OCI-M2 (cell line): ENCODE data around the gene TRAPPC2L.
"Not testable (repeated sequence)": the region's sequence is repeated elsewhere in the genome, so short reads cannot be mapped to it uniquely, and the experiment has no call there.

Experiments
- DNase-seq: peaks from one replicate; lab custom pipeline; 2025; ENCODE audit not compliant: unreplicated experiment; lab: John Stamatoyannopoulos, UW

The TRAPPC2L gene

DNA sequence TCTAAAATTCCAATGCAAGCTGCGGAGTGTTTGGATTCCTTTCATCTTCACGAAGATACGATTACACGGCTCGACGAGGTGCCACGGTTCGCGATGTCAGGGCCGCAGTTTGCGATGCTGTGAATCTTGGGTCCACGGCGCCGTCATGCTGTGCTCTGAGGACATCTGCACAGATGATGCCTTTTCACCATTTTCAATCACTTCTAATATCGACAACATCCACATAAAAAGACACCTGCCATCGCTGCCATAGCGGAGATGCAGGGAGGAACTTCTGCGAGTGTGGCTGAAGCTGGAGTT, 38.4 kb upstream of the TRAPPC2L start:
- no peak for DNase-seq

DNA sequence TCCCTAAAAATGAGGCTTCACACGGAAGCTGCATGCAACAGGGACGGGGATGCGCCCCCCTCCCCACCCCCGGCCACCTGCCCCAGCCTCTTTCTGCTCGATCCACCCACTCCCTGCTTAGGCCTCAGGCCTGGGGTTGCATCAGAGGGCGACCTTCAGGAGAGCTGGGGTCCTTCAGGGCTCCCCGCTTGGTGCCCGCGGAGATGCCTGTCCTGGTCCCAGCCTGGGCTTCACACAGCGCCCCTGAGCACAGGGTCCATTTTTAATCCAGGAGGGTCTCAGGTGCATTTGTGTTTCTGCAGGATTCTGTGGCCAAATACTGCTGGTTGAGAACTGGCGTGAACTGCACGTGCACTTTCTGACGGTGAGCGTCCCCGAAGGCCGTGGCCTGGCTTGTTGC, 37.8 kb upstream of the TRAPPC2L start:
- DNase-seq: no peak

DNA sequence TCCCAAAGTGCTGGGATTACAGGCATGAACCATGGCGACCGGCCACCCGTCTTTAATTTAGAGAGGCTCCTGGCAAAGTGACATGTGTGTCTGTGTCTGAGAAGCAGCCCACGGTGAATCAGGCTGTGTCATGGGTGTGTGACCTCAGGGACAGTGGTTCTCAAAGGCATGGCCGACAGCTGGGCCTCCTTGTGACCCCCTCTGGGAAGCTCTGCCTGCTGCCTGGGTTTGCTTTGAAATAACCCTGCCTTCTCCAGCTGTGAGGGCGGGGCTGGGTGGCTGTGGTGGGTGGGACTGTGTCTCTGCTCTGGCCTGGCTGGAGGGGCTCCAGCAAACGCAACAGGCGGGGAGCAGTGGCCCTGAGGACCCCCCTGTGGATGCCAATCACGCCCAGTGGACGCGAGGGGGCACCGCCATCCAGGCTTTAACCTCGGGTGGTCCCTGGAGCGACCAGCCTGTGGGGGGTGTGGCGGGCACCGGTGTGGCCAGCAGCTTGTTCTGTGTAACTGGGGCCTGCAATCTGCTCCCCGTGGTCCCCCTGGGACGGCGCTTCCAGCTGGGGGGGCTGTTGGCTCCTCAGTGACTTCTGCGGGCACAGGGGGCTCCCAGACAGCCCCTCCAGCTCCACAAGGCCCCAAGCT, 36.4 kb upstream of the TRAPPC2L start:
- DNase-seq: no peak

DNA sequence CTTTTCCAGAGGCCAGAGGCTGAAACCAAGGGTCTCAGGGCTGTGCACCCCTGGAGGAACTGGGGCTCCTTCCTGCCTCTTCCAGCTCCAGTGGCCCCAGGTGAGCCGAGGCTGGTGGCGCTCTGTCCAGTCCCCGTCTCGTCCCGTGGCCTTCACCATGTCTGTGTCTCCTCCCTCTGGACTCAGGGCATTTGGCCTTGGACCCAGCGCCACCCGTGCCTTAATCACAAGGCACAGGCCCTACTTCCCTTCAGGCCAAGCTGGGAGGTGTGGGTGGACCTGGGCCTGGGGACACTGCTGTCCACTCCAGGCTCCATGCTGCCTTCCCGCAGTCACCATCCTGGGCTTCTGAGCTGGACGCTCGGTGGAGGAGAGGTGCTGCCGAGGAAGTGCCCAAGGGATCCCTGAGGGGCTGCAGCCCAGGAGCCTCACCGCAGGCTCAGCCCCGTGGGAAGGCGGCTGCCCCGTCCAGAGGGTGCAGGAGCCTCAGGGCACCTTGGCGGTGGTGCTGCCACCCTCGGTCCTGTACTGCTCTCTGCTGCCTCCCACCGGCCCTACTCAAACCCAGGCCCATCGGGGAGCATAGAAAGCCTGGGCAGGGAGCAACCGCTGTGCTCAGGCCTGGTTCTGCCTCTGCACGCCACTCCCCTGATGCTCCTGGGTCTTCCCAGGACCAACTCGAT, 35.6 kb upstream of the TRAPPC2L start:
- no peak for DNase-seq

DNA sequence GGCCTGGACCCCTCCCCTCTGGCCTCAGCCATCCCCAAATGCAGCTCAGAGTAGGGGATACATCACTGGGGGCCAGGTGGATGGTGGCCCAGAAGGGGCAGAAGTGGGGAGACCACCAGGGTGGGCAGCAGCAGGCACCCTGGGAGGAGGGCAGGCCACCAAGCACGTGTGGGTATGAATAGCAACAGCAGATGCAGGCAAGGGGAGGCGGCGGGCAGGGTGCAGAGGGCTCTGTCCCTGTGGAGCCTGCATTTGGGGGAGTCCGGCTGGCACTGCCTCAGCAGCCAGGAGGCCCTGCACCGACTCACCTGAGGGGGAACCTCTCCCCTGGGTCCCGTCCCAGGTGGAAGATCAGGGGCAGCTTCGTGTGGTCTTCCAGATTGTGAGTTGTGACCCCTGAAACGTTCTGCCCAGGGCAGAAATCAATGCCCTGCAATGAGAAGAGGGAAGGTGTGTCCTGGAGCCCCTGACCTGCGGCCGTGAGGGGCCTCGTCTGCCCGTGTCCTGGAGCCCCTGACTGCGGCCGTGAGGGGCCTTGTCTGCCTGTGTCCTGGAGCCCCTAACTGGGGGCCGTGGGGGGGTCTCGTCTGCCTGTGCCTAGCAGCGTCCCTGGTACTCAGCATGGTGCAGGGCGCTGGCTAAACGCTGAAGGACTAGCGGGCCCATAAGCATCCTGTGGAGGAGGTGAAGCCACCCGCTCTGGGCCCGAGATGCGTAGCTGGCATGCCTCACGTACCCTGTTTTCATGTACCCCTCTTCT, 34.5 kb upstream of the TRAPPC2L start:
- DNase-seq: no peak

DNA sequence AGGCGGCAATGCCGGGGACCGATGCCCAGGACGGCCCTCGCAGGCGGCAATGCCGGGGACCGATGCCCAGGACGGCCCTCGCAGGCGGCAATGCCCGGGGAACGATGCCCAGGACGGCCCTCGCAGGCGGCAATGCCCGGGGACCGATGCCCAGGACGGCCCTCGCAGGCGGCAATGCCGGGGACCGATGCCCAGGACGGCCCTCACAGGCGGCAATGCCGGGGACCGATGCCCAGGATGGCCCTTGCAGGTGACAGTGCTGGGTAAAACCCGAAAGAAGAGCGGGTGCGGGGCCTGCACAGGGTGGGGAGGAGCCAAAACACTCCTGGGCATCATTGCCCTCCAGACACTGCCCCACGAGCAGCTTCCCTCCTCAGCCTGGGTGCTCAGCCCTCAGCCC, 33.3 kb upstream of the TRAPPC2L start:
- DNase-seq: not testable (repeated sequence)

DNA sequence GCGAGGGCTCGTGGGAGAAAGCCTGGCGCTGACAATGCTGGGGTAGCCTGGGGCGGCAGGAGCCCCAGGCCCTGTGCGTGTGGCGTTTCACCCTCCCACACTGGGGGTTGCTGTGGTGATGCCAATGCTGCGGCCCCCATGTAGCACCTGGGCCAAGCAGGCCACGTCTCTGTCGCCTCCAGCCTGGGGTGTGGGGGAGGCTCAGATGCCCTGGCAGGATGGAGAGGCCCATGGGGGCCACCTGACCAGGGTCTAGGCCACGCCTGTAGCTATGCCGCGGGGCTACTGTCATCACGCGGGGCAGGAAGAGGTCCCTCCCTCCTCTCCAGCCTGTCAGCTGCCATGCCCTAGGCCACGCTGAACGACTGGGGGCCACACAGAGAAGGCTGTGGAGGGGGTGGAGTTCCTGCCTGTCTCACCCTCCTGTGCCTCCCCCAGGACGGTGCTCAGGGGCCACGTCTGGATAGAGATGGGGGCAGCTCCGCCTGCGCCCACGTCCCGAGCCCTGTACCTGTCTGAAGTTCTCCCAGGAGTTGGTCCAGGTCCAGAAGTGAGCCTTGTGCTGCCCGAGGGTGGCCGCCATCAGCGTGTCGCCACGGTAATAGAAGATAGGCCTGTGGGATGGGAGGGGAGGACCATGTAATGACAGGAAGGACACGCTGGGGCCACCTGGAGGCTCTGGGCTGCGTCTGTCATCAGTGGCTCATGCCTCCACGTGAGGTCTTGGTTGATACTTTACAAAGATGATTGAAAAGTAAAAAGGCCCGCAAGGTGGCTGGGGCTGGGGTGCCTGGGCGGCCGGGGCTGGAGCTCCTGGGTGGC, 32.5 kb upstream of the TRAPPC2L start:
- DNase-seq: no peak

DNA sequence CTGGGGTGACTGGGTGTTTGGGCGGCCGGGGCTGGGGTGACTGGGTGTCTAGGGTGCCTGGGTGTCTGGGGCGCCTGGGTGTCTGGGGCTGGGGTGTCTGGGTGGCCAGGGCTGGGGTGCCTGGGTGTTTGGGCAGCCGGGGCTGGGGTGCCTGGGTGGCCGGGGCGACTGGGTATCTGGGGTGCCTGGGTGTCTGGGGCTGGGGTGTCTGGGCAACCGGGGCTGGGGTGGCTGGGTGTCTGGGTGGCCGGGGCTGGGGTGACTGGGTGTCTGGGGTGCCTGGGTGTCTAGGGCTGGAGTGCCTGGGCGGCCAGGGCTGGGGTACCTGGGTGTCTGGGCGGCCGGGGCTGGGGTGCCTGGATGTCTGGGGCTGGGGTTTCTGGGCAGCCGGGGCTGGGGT, 31.8 kb upstream of the TRAPPC2L start:
- no peak for DNase-seq

DNA sequence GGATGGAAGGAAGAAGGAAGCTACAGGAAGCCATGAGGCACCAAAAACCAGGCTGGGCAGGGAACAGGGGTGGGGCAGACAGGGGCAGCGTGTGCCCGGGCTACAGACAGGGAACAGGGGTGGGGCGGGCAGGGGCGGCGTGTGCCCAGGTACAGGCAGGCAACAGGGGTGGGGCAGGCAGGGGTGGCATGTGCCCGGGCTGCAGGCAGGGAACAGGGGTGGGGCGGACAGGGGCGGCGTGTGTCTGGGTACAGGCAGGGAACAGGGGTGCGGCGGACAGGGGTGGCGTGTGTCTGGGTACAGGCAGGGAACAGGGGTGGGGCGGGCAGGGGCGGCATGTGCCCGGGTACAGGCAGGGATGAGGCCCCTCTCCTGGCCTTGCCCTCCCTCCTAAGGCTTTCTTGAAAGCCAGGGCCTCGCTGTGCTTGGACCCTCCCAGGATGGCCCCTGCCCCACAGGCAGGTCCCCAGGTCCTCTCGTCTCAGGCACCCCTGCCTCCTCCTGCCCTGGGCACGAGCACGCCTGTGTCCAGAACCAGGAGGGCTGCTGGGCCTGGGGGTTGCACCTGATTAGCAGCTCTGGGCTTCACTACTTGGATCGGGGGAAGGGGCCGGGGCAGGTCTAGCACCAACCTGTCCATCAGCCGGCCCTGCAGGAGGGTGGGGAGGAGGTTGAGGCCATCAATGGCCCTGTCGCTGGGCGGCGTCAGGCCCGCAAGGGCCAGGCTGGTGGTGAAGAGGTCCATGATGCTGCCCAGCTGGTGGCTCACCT, 30.7 kb upstream of the TRAPPC2L start:
- DNase-seq: no peak

DNA sequence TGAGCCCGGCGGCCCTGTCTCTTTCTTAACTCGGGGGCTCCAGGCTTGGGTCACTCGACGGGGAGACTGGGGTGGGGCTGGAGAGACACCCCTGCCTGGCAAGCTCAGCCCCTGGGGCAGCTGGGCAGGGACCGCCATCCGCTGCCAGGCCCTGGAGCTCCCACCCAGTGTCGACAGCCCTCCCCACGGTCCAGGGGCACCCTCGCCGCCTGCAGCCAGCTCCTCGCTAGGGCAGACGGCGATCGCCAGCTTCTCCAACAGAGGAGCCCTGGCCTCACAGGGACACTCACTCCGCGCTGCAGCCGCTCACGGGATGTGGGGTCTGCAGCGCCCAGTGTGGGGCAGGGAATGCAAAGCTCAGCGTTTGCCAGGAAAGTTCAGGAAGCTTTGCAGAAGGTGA, 29.2 kb upstream of the TRAPPC2L start:
- no peak for DNase-seq

DNA sequence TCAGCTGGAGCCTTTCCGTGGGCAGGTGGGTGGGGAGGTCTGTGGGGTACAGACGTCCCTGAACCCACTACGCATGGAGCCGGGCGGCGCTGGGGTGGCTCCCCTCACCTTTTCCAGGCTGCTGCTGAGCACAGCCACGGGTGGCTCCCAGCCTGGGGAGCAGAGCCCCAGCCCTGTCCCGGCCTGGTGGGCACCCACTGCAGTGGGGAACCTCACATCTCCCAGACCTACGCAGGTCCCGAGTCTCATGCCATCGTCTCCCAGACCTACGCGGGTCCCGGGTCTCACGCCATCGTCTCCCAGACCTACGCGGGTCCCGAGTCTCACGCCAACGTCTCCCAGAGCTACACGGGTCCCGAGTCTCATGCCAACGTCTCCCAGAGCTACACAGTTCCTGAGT, 28.2 kb upstream of the TRAPPC2L start:
- no peak for DNase-seq

DNA sequence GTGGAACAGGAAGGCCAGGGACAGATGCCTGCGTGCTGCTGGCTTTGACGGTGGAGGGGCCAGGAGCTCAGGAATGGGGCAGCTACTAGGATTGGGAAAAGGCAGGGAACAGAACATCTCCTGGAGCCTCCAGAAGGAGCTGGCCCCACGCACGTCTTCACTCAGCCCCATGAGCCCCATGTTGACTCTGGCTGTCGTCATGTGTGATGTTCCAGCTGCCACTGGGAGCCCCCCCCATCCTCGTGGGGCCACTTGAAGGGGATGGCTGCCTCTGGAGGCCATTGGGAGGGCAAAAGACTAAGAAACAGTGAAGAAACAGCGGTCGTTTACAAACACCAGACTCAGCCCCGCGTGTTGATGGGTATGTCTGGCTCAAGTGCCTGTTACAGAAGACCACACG, 26.7 kb upstream of the TRAPPC2L start:
- DNase-seq: no peak

DNA sequence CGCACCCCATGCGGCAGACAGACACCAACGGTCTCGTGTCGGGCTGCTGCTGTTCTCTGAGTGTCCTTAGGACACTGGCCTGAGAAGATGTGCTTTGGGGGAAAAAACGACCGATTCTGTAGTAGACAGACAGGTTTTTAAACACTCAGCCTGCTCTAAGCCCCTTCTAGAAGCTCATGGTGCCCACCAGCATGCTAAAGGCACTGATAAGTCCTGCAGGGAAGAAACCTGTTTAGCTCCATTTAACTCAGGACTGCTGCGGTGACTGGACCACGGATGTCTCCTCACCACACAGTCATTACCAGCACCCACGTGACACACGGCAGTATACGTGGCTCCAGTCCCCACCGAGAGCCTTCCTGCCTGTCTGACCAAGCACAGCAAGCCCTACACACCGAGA, 26.1 kb upstream of the TRAPPC2L start:
- no peak for DNase-seq

DNA sequence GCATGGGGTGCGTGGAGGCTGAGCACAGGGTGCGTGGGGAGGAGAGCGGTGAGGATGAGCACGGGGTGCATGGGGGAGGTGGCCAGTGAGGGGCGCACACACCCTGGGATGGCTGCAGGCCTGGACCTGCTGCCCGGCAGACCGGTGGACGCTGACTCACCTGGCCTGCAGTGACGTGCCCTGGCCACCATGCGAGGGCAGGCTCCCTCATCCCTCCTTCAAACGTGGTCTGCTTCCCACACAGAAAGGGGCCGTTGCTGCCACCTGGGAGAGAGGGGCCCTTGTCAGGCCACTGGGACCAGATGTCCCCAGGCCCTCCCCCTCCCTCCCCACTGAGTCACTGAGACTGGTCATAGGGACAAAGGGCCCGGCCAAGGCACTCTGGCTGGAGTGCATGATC, 25.1 kb upstream of the TRAPPC2L start:
- DNase-seq: no peak

DNA sequence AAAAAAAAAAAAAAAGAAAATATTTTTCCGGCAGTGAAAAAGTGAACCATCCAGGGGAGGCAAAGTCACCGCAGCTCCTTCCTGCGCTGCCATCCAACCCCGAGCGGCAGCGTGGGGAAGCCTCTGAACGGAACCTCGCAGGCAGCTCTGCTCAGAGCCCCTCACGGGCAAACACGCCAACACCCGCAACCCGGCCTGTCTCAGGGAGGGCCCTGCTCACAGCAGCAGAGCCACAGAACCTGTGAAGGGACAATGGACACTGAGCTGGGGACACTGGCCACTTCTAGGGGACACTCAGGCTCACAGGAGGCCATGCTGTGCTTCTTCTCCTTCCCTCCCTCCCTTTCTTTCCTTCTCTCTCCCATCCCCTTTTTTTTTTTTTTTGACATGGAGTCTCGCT, 23.8 kb upstream of the TRAPPC2L start:
- DNase-seq: no peak

DNA sequence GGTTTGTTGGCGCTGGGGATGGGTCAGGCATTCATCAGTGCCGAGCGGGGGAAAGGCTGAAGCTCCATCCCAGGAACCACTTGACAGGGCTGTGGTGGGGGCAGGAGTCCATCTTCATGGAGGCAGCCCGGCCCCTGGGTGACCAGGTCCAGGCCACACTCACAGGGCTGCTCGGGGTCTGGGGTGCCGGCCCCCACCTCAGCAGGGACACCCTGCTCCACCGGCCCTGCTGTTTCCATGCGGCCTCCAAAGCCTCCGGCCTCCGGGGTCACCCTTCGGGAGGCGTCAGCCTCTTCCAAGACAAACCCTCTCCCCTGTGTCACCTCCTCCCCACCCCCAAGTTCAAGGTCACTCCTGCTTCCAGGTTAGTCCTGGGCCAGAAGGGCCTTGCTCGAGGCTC, 22.3 kb upstream of the TRAPPC2L start:
- no peak for DNase-seq

DNA sequence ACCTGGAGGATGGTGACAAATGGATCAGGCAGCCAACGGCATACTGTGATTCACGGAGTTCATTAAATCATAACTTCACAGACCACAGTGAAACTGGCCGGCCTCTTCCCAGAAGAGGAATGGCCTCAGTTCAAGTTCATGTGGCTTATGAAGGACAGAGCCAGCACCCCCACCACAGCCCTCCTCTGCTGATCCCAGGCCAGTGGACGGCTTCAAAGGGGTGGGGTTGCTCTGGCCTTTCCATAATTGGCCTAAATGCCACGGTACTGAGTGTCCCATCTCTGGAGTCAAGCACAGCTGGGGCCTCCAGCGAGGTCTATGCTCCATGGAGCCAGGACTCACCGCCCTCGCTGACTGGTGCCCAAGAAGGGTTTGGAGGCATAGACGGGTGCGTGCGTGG, 21.5 kb upstream of the TRAPPC2L start:
- no peak for DNase-seq

DNA sequence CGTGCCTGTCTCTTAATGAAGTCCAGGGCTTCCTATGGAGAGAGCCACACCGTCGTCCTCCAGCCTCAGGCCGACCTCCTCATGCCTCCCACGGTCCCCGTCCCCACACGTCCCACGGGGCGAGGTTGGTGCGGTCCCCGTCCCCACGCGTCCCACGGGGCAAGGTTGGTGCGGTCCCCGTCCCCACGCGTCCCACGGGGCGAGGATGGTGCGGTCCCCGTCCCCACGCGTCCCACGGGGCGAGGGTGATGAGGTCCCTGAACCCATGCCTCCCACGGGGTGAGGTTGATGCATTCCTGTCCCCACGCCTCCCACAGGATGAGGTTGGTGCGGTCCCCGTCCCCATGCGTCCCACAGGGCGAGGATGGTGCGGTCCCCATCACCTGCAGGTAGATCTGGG, 21.1 kb upstream of the TRAPPC2L start:
- DNase-seq: no peak

DNA sequence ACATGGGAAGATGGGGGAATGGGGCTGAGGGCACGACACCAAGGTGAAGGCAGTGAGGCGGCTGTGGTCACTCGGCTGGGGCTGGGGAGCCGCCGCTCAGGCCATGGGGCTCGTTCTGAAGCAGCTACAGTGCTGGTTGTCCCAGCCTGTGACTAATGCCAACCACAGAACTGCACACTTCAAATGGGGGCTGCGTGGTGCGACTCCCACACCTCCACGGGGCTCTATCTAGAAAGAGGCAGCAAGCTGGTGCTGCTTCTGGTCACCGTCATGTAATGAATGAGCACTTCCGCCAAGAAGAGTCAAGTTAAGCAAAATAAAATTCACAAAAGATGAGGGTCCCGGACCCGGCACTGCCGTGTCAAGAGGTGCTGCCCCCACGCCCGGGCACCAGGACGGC, 20.1 kb upstream of the TRAPPC2L start:
- no peak for DNase-seq

DNA sequence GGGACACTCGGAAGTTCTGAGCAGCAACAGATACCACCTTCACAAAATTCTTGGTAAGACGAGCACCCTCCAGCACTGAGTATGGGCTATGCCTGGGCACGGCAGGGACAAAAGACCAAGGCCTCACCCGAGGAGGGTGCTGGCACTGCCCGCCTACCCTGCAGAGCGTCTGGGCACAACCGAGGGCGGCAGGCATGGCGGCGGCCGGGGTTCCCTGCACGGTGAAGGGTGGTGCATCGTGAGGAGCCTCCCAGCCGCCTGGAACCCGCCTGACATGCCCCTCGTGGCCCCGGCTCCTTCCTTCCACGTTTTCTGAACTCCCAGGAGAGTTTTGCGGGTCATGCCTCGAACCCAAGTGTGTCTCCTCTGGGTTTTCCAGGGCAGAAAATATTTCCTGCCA, 19.1 kb upstream of the TRAPPC2L start:
- DNase-seq: no peak

DNA sequence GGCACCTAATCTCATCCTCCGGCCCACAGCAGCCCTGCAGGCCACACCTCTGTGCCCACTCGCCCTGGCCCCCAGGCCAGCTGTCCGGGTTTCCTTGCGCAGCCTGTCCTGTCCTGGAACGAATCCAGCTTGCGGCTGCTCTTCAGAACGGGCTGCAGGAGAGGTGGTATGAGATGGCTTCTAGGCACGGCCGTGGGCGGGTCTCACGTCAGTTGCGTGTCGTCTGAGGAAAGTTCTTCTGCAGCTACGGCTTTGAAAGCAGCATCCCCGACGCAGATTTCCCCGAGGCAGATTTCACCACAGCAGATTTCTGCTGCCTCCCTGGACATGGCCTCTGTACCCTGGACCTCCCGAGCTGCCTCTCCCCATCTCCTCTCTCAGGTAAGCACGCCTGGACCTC, 18.4 kb upstream of the TRAPPC2L start:
- DNase-seq: no peak
